OCI-LY7 (cell line): ENCODE data around the gene ZNF138. TPM values are rescaled to one million over a fixed set of nuclear protein-coding genes. Genes with fewer than 3 reads are reported as not detected.

Source experiments
- BruUV-seq: library from RNA; stranded (reverse); fragments of 400-500 nt; replicated peaks from 2 replicates; lab custom pipeline; 2021; lab: Mats Ljungman, UMichigan
- CTCF ChIA-PET: fragments of 300-600 bp; sonication (Branson Sonifier 250); formaldehyde crosslinking; loops from one replicate; lab custom pipeline; 2022; ENCODE audit warnings: antibody characterized with exemption; ENCODE audit not compliant: unreplicated experiment; lab: Charles Lee
- POLR2A ChIA-PET: fragments of 300-600 bp; sonication (Branson Sonifier 250); formaldehyde crosslinking; loops from one replicate; lab custom pipeline; 2022; ENCODE audit warnings: antibody characterized with exemption; lab: Charles Lee
- DNase-seq: peaks from one replicate; pipeline ENCODE4 v3.0.0-alpha.2; 2015; ENCODE audit warnings: low spot score
- H2AFZ ChIP-seq: fragments of 200-600 bp; sonication (generic), shearing (Covaris generic); 2 replicates; pipeline ENCODE4 v1.6.1; 2014; ENCODE audit warnings: mild to moderate bottlenecking, antibody characterized with exemption, low read length, moderate library complexity
- H3K27ac ChIP-seq: fragments of 200-600 bp; sonication (generic); 2 replicates; pipeline ENCODE4 v1.5.1; 2014; ENCODE audit warnings: mixed run types, low read depth, mild to moderate bottlenecking, moderate library complexity, low read length, inconsistent platforms; ENCODE audit not compliant: poor library complexity, severe bottlenecking
- H3K36me3 ChIP-seq: fragments of 200-600 bp; sonication (generic); 2 replicates; pipeline ENCODE4 v1.6.1; 2014; ENCODE audit warnings: mild to moderate bottlenecking, antibody characterized with exemption, low read length, moderate library complexity, mixed read lengths; ENCODE audit not compliant: insufficient read depth
- H3K4me1 ChIP-seq: fragments of 200-600 bp; sonication (generic); 2 replicates; pipeline ENCODE4 v1.5.1; 2014; ENCODE audit warnings: mild to moderate bottlenecking, low read length; ENCODE audit not compliant: insufficient read depth, poor library complexity, severe bottlenecking
- H3K4me2 ChIP-seq: fragments of 200-600 bp; sonication (generic); 2 replicates; pipeline ENCODE4 v1.6.1; 2014; ENCODE audit warnings: mild to moderate bottlenecking, low read length
- H3K4me3 ChIP-seq: fragments of 200-600 bp; sonication (generic); 2 replicates; pipeline ENCODE4 v1.5.1; 2014; ENCODE audit warnings: mild to moderate bottlenecking, low read depth, low read length; ENCODE audit not compliant: poor library complexity, severe bottlenecking
- H3K79me2 ChIP-seq: fragments of 200-600 bp; sonication (generic); 2 replicates; pipeline ENCODE4 v1.6.1; 2016; ENCODE audit warnings: low read depth, mild to moderate bottlenecking, low read length, moderate library complexity, mixed read lengths; ENCODE audit not compliant: insufficient read depth
- H3K9me2 ChIP-seq: fragments of 200-600 bp; sonication (generic); 2 replicates; pipeline ENCODE4 v1.6.1; 2016; ENCODE audit warnings: mild to moderate bottlenecking, low read length, mixed read lengths; ENCODE audit not compliant: insufficient read depth
- H3K9me3 ChIP-seq: fragments of 200-600 bp; sonication (generic); 2 replicates; pipeline ENCODE4 v1.6.1; 2014; ENCODE audit warnings: mild to moderate bottlenecking, mixed run types, low read length, mixed read lengths
- H4K20me1 ChIP-seq: fragments of 200-600 bp; sonication (generic); 2 replicates; pipeline ENCODE4 v1.6.1; 2014; ENCODE audit warnings: mild to moderate bottlenecking, antibody characterized with exemption, low read length, moderate library complexity, mixed read lengths; ENCODE audit not compliant: insufficient read depth
- CTCF ChIP-seq: fragments of 200-600 bp; sonication (generic); conservative IDR thresholded peaks from 2 replicates; pipeline ENCODE4 v1.5.1; 2014; ENCODE audit warnings: mild to moderate bottlenecking, antibody characterized with exemption, low read length, moderate library complexity, mixed read lengths
- EZH2phosphoT487 ChIP-seq: fragments of 200-600 bp; sonication (generic); IDR thresholded peaks from 2 replicates; pipeline ENCODE4 v1.6.1; 2018; ENCODE audit warnings: low read depth, borderline replicate concordance, mild to moderate bottlenecking, mixed run types, antibody characterized with exemption, low read length, moderate library complexity, mixed read lengths
- intact Hi-C: fragments of 100-400 bp; cut with micrococcal nuclease; formaldehyde crosslinking; loops from one replicate; pipeline ENCODE4 v1.10.0; 2022; ENCODE audit not compliant: unreplicated experiment
- total RNA-seq, 2 experiments: library from RNA; depleted of rRNA in 1 of 2; stranded (reverse); fragments of >200 nt in 1 of 2; shearing (Covaris generic) in 1 of 2; gene quantifications; 2 replicates each; pipeline ENCODE4 v1.2.3, GENCODE V29; 2014 to 2022

ZNF138 gene
- total RNA-seq, 2 experiments from 2014 or later: 23.5 to 25.6 TPM

GRCh38 chr7:64882341-64883112 is 88.3 kb downstream of the ZNF138 start:
- no peaks in the 10 kb centered on the region for H3K9me2 ChIP-seq
- no peaks in the 10 kb centered on the region for H3K9me3 ChIP-seq
- H2AFZ ChIP-seq: no peak overlapping the region
- H3K4me2 ChIP-seq: no peak overlapping the region
- no peaks in the 10 kb centered on the region for H3K36me3 ChIP-seq
- no peak overlapping the region for H3K4me3 ChIP-seq
- no peak for TF ChIP-seq EZH2phosphoT487
- TF ChIP-seq CTCF: no peak
- DNase-seq: no peak
- H4K20me1 ChIP-seq: no peaks in the 10 kb centered on the region
- CTCF ChIA-PET: no interaction called here
- H3K79me2 ChIP-seq: no peaks in the 10 kb centered on the region
- no TSS peak for BruUV-seq
- no peak overlapping the region for H3K27ac ChIP-seq
- intact Hi-C loops: no loop called here
- POLR2A ChIA-PET: no interaction called here
- no peaks in the 10 kb centered on the region for H3K4me1 ChIP-seq

Other genes with a start within 250 kb of the ZNF138 start
- gene ZNF680, start 231.4 kb upstream of the ZNF138 start, total RNA-seq (2014; rRNA removed; shearing (Covaris generic)): 55.9 and 62.6 TPM in 2 replicates
- 48.4 and 58.4 TPM in 2 replicates for gene ZNF680, start 231.4 kb upstream of the ZNF138 start, total RNA-seq (2022)
- gene ZNF107, start 128.3 kb upstream of the ZNF138 start, total RNA-seq (2014; rRNA removed; shearing (Covaris generic)): 63.3 and 68.9 TPM in 2 replicates
- 92.2 and 97.0 TPM in 2 replicates for gene ZNF107, start 128.3 kb upstream of the ZNF138 start, total RNA-seq (2022)
- gene ZNF273, start 108.8 kb downstream of the ZNF138 start, total RNA-seq (2014; rRNA removed; shearing (Covaris generic)): 19.0 and 22.8 TPM in 2 replicates
- gene ZNF273, start 108.8 kb downstream of the ZNF138 start, total RNA-seq (2022): 23.7 and 28.7 TPM in 2 replicates
- 15.4 and 19.5 TPM in 2 replicates for gene ZNF117, start 196.6 kb downstream of the ZNF138 start, total RNA-seq (2014; rRNA removed; shearing (Covaris generic))
- gene ZNF117, start 196.6 kb downstream of the ZNF138 start, total RNA-seq (2022): 29.2 and 32.8 TPM in 2 replicates
- 24.6 and 34.4 TPM in 2 replicates for gene ERV3-1, start 212.3 kb downstream of the ZNF138 start, total RNA-seq (2014; rRNA removed; shearing (Covaris generic))
- 54.3 and 55.5 TPM in 2 replicates for gene ERV3-1, start 212.3 kb downstream of the ZNF138 start, total RNA-seq (2022)